Mesendoderm (in vitro differentiated cells): Measurements from ENCODE around the gene FKBP6.

ENCODE experiments used
- DNase-seq: peaks from one replicate; pipeline ENCODE4 v3.0.0; 2013
- H2AK5ac ChIP-seq: 2 replicates; pipeline ENCODE4 v1.6.1; 2013; ENCODE audit warnings: low read length, inconsistent platforms
- H2BK120ac ChIP-seq: 2 replicates; pipeline ENCODE4 v1.6.1; 2013; ENCODE audit warnings: low read depth, mild to moderate bottlenecking, low read length, moderate library complexity, mixed read lengths
- H2BK15ac ChIP-seq: replicated peaks from 2 replicates; pipeline ENCODE4 v1.6.1; 2013; ENCODE audit warnings: low read depth, mild to moderate bottlenecking, moderate library complexity
- H2BK5ac ChIP-seq: 2 replicates; pipeline ENCODE4 v1.6.1; 2013; ENCODE audit warnings: low read length, inconsistent platforms
- H3K18ac ChIP-seq: 2 replicates; pipeline ENCODE4 v1.6.1; 2013; ENCODE audit warnings: mild to moderate bottlenecking, low read length, mixed read lengths
- H3K23ac ChIP-seq: one replicate; pipeline ENCODE4 v1.6.1; 2013; ENCODE audit warnings: low read length
- H3K27ac ChIP-seq: 2 replicates; pipeline ENCODE4 v1.5.1; 2013; ENCODE audit warnings: low read depth, mild to moderate bottlenecking, inconsistent platforms, low read length, moderate library complexity
- H3K27me3 ChIP-seq: 2 replicates; pipeline ENCODE4 v1.6.1; 2013; ENCODE audit warnings: low read length, control low read depth, mild to moderate bottlenecking, inconsistent platforms; ENCODE audit not compliant: insufficient read depth, poor library complexity
- H3K36me3 ChIP-seq: 2 replicates; pipeline ENCODE4 v1.6.1; 2013; ENCODE audit warnings: low read length, inconsistent platforms; ENCODE audit not compliant: control insufficient read depth, insufficient read depth
- H3K4ac ChIP-seq: one replicate; pipeline ENCODE4 v1.6.1; 2013; ENCODE audit warnings: low read depth, mild to moderate bottlenecking, low read length, moderate library complexity
- H3K4me1 ChIP-seq: 2 replicates; pipeline ENCODE4 v1.6.1; 2013; ENCODE audit warnings: low read depth, low read length, inconsistent platforms; ENCODE audit not compliant: control insufficient read depth
- H3K4me2 ChIP-seq: 2 replicates; pipeline ENCODE4 v1.6.1; 2013; ENCODE audit warnings: low read length
- H3K4me3 ChIP-seq: 2 replicates; pipeline ENCODE4 v1.5.1; 2013; ENCODE audit warnings: mild to moderate bottlenecking, low read length
- H3K56ac ChIP-seq: one replicate; pipeline ENCODE4 v1.6.1; 2013; ENCODE audit warnings: low read length
- H3K79me1 ChIP-seq: 2 replicates; pipeline ENCODE4 v1.6.1; 2013; ENCODE audit warnings: low read length, inconsistent platforms
- H3K79me2 ChIP-seq: 2 replicates; pipeline ENCODE4 v1.6.1; 2013; ENCODE audit warnings: mild to moderate bottlenecking, low read length; ENCODE audit not compliant: control insufficient read depth, insufficient read depth
- H3K9ac ChIP-seq: 2 replicates; pipeline ENCODE4 v1.6.1; 2013; ENCODE audit warnings: low read length, inconsistent platforms
- H4K5ac ChIP-seq: one replicate; pipeline ENCODE4 v1.6.1; 2013; ENCODE audit warnings: low read length
- H4K8ac ChIP-seq: one replicate; pipeline ENCODE4 v1.6.1; 2013; ENCODE audit warnings: low read depth, mild to moderate bottlenecking, control low read depth, low read length, moderate library complexity
- WGBS: extraction: QIAGEN DNeasy Blood & Tissue Kit; methylation state at CpG from one replicate; pipeline ENCODE4 v1.1.7; 2013; ENCODE audit warnings: low lambda C conversion rate, missing lambda C conversion rate; ENCODE audit not compliant: insufficient coverage; ENCODE audit errors: extremely low coverage; 5-methylcytosine and 5-hydroxymethylcytosine counted together

The FKBP6 gene

DNA sequence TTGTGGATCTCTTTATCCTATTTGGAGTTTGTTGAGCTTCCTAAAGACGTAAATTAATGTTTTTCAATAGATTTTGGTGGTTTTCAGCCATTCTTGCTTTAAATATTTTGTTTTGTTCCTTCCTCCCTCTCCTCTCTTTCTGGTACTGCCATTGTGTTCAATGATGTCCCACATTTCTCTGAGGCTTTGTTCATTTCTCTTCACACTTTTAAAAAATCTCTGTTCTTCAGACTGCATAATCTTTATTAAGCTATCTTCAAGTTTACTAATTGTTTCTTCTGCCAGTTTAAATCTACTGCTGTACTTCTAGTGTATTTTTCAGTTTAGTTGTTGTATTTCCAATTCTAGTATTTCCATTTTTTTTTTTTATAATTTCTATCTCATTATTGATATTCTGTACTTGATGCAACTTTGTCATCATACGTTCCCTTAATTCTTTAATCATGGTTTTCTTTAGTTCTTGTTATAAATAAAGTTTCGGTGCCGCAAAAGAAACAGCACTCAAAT lies 60.0 kb downstream of the FKBP6 start:
- H3K23ac ChIP-seq, result no peak overlapping the region
- H3K36me3 ChIP-seq, result no peaks in the 10 kb centered on the region
- no peak overlapping the region for H4K8ac ChIP-seq
- no peak overlapping the region for H3K4ac ChIP-seq
- DNase-seq, result no peak
- H3K79me1 ChIP-seq, result no peaks in the 10 kb centered on the region
- no CpG with 5 or more reads among the region's 4 CpGs for WGBS
- H4K5ac ChIP-seq, result no peak overlapping the region
- no peak overlapping the region for H3K4me2 ChIP-seq
- no peak overlapping the region for H3K4me3 ChIP-seq
- H3K4me1 ChIP-seq, result no peaks in the 10 kb centered on the region
- no peak overlapping the region for H2BK5ac ChIP-seq
- no peak overlapping the region for H3K18ac ChIP-seq
- no peak overlapping the region for H2AK5ac ChIP-seq
- H3K27me3 ChIP-seq, result no peaks in the 10 kb centered on the region
- no peak overlapping the region for H3K9ac ChIP-seq
- H2BK120ac ChIP-seq, result no peak overlapping the region
- H2BK15ac ChIP-seq, result no peak overlapping the region
- no peaks in the 10 kb centered on the region for H3K79me2 ChIP-seq
- H3K56ac ChIP-seq, result no peak overlapping the region
- H3K27ac ChIP-seq, result no peak overlapping the region

DNA sequence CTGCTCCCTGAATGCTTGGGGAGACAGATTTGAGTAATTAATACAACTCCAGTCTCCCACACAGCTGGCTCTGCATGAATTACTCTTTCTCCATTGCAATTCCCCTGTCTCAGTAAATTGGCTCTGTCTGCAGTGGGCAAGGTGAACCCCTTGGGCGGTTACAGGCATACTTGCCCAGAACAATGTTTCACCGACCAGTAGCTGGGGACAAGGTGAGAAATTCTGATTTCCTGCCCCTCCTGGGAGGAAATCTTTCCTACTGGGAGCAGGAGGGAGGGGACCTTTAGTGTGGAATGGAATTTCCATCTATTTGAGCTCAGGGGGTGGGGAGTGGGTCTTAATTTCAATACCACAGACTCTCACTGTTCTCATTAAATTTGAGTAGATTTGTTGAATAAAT lies 63.4 kb downstream of the FKBP6 start:
- no peak overlapping the region for H4K8ac ChIP-seq
- H3K4ac ChIP-seq, result no peak overlapping the region
- WGBS, result no CpG with 5 or more reads among the region's 2 CpGs
- H3K4me2 ChIP-seq, result no peak overlapping the region
- H3K27ac ChIP-seq, result no peak overlapping the region
- no peaks in the 10 kb centered on the region for H3K27me3 ChIP-seq
- no peak overlapping the region for H2BK15ac ChIP-seq
- H3K4me3 ChIP-seq, result no peak overlapping the region
- H3K18ac ChIP-seq, result no peak overlapping the region
- no peak overlapping the region for H3K9ac ChIP-seq
- no peaks in the 10 kb centered on the region for H3K36me3 ChIP-seq
- H3K79me1 ChIP-seq, result no peaks in the 10 kb centered on the region
- H3K79me2 ChIP-seq, result no peaks in the 10 kb centered on the region
- H2AK5ac ChIP-seq, result no peak overlapping the region
- no peaks in the 10 kb centered on the region for H3K4me1 ChIP-seq
- peak; percentile 59 for DNase-seq
- no peak overlapping the region for H2BK120ac ChIP-seq
- H2BK5ac ChIP-seq, result no peak overlapping the region
- no peak overlapping the region for H3K23ac ChIP-seq
- H4K5ac ChIP-seq, result no peak overlapping the region
- H3K56ac ChIP-seq, result no peak overlapping the region

DNA sequence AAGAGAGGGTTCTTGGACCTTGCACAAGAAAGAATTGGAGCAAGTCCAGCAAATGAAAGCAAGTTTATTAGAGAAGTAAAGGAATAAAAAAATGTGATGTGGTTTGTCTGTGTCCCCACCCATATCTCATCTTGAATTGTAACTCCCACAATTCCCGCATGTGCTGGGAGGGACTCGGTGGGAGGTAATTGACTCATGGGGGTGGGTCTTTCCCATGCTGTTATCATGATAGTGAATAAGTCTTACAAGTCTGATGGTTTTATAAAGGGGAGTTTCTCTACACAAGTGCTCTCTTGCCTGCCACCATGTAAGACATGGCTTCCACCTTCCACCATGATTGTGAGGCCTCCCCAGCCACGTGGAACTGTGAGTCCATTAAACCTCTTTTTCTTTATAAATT lies 66.5 kb downstream of the FKBP6 start:
- no CpG with 5 or more reads among the region's 3 CpGs for WGBS
- Histone ChIP-seq H3K4ac (no peak overlapping the region), H2AK5ac (no peak overlapping the region), H3K4me2 (no peak overlapping the region), H3K27ac (no peak overlapping the region), H2BK5ac (no peak overlapping the region), H4K8ac (no peak overlapping the region), H3K79me2 (no peaks in the 10 kb centered on the region), H3K4me1 (peaks cover 2% of the 10 kb centered on the region), H3K56ac (no peak overlapping the region), H3K9ac (no peak overlapping the region), H3K27me3 (no peaks in the 10 kb centered on the region), H3K18ac (no peak overlapping the region), H2BK120ac (no peak overlapping the region), H3K4me3 (no peak overlapping the region), H3K79me1 (no peaks in the 10 kb centered on the region), H2BK15ac (no peak overlapping the region), H3K23ac (no peak overlapping the region), H3K36me3 (no peaks in the 10 kb centered on the region), H4K5ac (no peak overlapping the region)
- DNase-seq, result no peak

DNA sequence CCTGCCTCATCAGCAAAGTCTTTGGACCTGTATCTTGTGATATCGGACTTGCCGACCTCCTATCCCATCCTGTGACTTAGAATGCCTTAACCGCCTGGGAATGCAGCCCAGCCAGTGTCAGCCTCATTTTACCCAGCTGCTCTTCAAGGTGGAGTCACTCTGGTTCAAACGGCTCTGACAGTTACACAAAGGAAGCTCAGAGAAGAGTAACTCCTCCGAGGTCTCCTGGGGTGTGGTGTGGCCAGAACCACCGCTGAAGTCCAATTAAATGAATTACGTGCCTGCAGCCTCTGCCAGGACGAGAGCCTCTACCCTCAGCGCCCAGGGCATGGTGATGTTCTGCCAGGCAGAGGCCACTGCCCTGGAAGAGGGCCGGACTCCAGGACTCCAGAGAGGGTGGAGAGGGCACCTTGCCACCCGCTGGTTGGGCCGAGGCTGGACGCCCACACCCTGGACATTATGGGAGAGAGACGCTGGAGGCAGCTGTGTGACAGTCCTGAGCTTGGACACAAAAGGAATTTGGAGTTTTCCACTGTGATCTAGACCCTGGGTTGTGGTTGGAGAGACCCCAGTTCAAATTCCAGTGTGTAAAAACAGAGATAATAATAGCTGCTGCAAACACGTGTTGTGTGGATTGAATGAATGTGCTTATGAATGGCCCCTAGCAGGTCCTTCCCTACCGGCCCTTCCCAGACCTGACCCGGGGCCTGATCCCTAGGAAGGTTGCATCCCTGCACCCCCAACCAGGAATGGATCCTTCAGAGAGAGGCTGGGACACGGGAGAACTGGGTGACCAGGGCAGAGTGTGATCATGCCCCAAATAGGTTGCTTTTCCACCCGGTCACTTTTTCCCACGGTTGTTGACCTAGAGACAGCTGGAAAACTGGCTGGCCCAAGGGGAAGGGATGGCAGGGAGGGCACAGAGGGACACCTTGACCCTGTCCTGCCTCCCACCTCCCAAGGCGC lies 67.9 kb downstream of the FKBP6 start:
- Histone ChIP-seq H2BK5ac (no peak overlapping the region), H4K8ac (no peak overlapping the region), H3K9ac (no peak overlapping the region), H3K56ac (no peak overlapping the region), H3K36me3 (no peaks in the 10 kb centered on the region), H2AK5ac (no peak overlapping the region), H2BK120ac (no peak overlapping the region), H3K27ac (no peak overlapping the region), H3K4me2 (no peak overlapping the region), H3K79me1 (no peaks in the 10 kb centered on the region), H3K4ac (no peak overlapping the region), H3K18ac (no peak overlapping the region), H4K5ac (no peak overlapping the region), H2BK15ac (no peak overlapping the region), H3K4me3 (no peak overlapping the region), H3K4me1 (peaks cover 2% of the 10 kb centered on the region), H3K79me2 (no peaks in the 10 kb centered on the region), H3K23ac (no peak overlapping the region), H3K27me3 (no peaks in the 10 kb centered on the region)
- no CpG with 5 or more reads among the region's 21 CpGs for WGBS
- DNase-seq, result no peak

DNA sequence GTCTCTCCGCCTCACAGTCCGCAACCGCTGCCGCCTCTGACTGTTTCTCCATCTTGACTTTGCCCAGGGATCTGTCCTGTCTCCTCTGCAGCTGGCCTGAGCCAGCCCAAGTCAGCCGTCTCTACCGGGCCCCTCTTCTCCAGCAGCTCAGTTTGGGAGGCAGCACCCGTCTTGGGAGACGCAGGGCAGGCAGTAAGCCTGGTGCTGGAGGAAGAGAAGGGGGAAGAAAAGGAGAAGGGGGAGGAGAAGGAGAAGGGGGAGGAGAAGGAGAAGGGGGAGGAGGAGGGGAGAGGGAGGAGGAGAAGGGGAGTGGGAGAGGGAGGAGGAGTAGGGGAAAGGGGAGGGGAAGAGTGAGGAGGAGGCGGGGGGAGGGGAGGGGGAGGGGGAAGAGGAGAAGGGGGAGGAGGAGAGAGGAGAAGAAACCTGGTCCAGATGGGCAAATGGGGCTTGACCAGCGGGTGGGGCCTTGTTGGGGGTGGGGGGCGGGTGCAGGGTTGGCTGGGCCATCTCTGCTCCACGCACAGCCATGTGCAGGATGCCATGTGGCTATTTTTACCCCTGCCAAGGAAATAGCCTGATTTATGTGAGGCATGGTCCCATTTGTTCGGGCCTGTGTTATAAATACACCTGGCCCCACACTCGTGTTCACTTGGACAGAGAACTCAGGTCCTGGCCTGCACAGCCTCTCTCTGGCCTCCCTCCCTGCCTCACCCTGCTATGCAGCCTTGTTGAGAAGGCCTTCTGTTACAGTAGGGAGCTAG lies 69.7 kb downstream of the FKBP6 start:
- no peak overlapping the region for H4K5ac ChIP-seq
- no peak overlapping the region for H2BK15ac ChIP-seq
- peak overlapping the region; percentile 6 for H2BK5ac ChIP-seq
- no CpG with 5 or more reads among the region's 14 CpGs for WGBS
- peaks cover 2% of the 10 kb centered on the region for H3K4me1 ChIP-seq
- H2BK120ac ChIP-seq, result no peak overlapping the region
- H3K18ac ChIP-seq, result no peak overlapping the region
- peak overlapping the region; percentile 67 for H3K56ac ChIP-seq
- no peaks in the 10 kb centered on the region for H3K27me3 ChIP-seq
- H2AK5ac ChIP-seq, result no peak overlapping the region
- H3K4me2 ChIP-seq, result peak overlapping the region; percentile 61
- H3K4me3 ChIP-seq, result peak overlapping the region; percentile 11
- peak overlapping the region; percentile 63 for H3K9ac ChIP-seq
- H3K23ac ChIP-seq, result no peak overlapping the region
- no peaks in the 10 kb centered on the region for H3K79me2 ChIP-seq
- H3K27ac ChIP-seq, result no peak overlapping the region
- no peak overlapping the region for H3K4ac ChIP-seq
- no peaks in the 10 kb centered on the region for H3K79me1 ChIP-seq
- H3K36me3 ChIP-seq, result no peaks in the 10 kb centered on the region
- DNase-seq, result peak; percentile 77
- no peak overlapping the region for H4K8ac ChIP-seq
